ENCODE results near the gene GALM.

GRCh38 chr2:38660282-38660681 is 5.6 kb upstream of the GALM start:
- TF ChIP-seq CTCF (IDR thresholded peaks at IDR 0.05; ENCODE audit: low read depth, low read length, poor library complexity, severe bottlenecking): no peak
- TF ChIP-seq EZH2phosphoT487 (IDR thresholded peaks at IDR 0.05; ENCODE audit: borderline replicate concordance, low read length): no peak
